Transverse colon (tissue), 4 donors: ENCODE results near the gene CMTM4. TPM values are rescaled to one million over a fixed set of nuclear protein-coding genes. Genes with fewer than 3 reads are reported as not detected.
"Not testable (repeated sequence)": the region's sequence is repeated elsewhere in the genome, so short reads cannot be mapped to it uniquely, and the experiment has no call there.

Experiments
- DNase-seq: peaks from one replicate; pipeline ENCODE4 v3.0.0-alpha.2; 2019
- H3K27ac ChIP-seq, 4 donors: fragments of 200-600 bp; sonication (generic); 2 replicates each; pipeline ENCODE4 v1.5.1; 2016 to 2018; ENCODE audit warnings: inconsistent platforms in 4 of 4
- H3K27me3 ChIP-seq: fragments of 200-600 bp; sonication (generic); 2 replicates; pipeline ENCODE4 v1.5.1; 2017; ENCODE audit warnings: inconsistent platforms
- H3K36me3 ChIP-seq, 4 donors: fragments of 200-600 bp; sonication (generic); 2 replicates each; pipeline ENCODE4 v1.5.1; 2017 to 2019; ENCODE audit warnings: inconsistent platforms in 4 of 4
- H3K4me1 ChIP-seq, 4 donors: fragments of 200-600 bp; sonication (generic); 2 replicates each; pipeline ENCODE4 v1.5.1; 2017 to 2020; ENCODE audit warnings: inconsistent platforms in 4 of 4
- H3K4me3 ChIP-seq, 4 donors: fragments of 200-600 bp; sonication (generic); 1 replicate in 1 of 4; 2 replicates in 3 of 4; pipeline versions ENCODE4 v1.5.1 to v1.6.1; 2017 to 2019; ENCODE audit warnings: inconsistent platforms in 4 of 4
- H3K9me3 ChIP-seq, 2 donors: fragments of 200-600 bp; sonication (generic); 2 replicates each; pipeline ENCODE4 v1.5.1; 2017 to 2019; ENCODE audit warnings: inconsistent platforms in 2 of 2
- EP300 ChIP-seq: sonication (generic); formaldehyde crosslinking; IDR thresholded peaks from one replicate; pipeline ENCODE4 v1.6.1; 2017; ENCODE audit warnings: antibody characterized with exemption, low read depth
- POLR2A ChIP-seq: fragments of 450-650 bp; IDR thresholded peaks from one replicate; pipeline ENCODE4 v1.6.1; 2016; ENCODE audit warnings: antibody characterized with exemption, mild to moderate bottlenecking, moderate library complexity
- POLR2AphosphoS5 ChIP-seq, 3 donors: sonication (generic); formaldehyde crosslinking; IDR thresholded peaks; one replicate each; pipeline ENCODE4 v1.6.1; 2016; ENCODE audit warnings: antibody characterized with exemption in 3 of 3
- WGBS, 2 donors: methylation state at CpG; one replicate each; pipeline ENCODE4 v1.1.5; 2018; ENCODE audit warnings: low coverage in 1 of 2; 5-methylcytosine and 5-hydroxymethylcytosine counted together
- in situ Hi-C, 4 donors: fragments of 200-750 bp; cut with MboI; loops; one replicate each; pipeline versions ENCODE4 v1.15.0 to v1.15.1; 2017; ENCODE audit warnings: low sequenced_read_pairs in 3 of 4, low pct_ligation_motif_present in 1 of 4, low pct_unique_long_range_greater_than_20kb in 1 of 4
- intact Hi-C: fragments of 100-400 bp; cut with DNase I; formaldehyde crosslinking; loops from one replicate; pipeline ENCODE4 v1.15.1; 2023; ENCODE audit warnings: low total_unique reads
- total RNA-seq, 4 donors: library from RNA; depleted of rRNA; stranded (reverse); fragments of >200 nt; gene quantifications; one replicate each; pipeline ENCODE4 v1.1.0, GENCODE V29; 2016
- TF ChIP-seq, protein P1 (sequence below), 5 experiments: fragments of 200-600 bp in 3 of 5; fragments of 450-650 bp in 2 of 5; sonication (generic) in 3 of 5; IDR thresholded peaks; 1 replicate in 2 of 5; 2 replicates in 3 of 5; pipeline ENCODE4 v1.5.1; 2016 to 2017; ENCODE audit warnings: antibody characterized with exemption in 5 of 5, inconsistent platforms in 3 of 5, mild to moderate bottlenecking in 2 of 5, moderate library complexity in 1 of 5

The CMTM4 gene
- total RNA-seq, 4 donors from 2014 or later = 77.0 to 167 (median 163) TPM

DNA sequence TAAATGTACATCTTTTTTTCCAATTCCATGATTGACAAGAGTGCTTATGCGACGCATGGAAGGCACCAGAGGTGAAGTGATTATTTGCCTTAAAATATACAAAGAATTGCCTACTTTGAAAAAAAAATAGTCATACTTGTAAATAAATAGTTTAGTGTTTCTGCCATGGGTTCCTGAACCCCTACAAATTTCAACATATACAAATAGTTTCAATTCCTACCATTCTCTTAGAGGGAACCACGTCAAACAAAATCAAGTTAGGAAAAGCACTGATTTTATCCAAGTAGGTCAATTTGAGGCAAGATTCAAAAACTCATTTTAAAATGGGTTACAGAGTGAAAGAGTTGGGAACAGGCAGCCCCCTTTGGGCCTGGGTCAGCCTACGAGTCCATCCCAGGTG is 80.4 kb downstream of the CMTM4 start:
- peaks cover 0 to 3% (median 0%) of the 10 kb centered on the region in 4 donors for H3K36me3 ChIP-seq
- H3K4me1 ChIP-seq = peaks cover 0 to 7% (median 2%) of the 10 kb centered on the region in 4 donors
- H3K9me3 ChIP-seq = no peaks in the 10 kb centered on the region
- in situ Hi-C loops = loop anchor here in 1 of 4 donors (25.0 kb wide), 1 partner anchor 204 kb away; no protein-coding TSS in a partner anchor
- WGBS, 2 donors = 92 to 93% methylated on average over 3 to 4 of the region's 4 CpGs
- intact Hi-C loops = no loop called here
- H3K27me3 ChIP-seq = no peaks in the 10 kb centered on the region
- DNase-seq = no peak
- H3K27ac ChIP-seq = no peak overlapping the region
- H3K4me3 ChIP-seq = no peak overlapping the region
- TF ChIP-seq EP300 (no peak), POLR2AphosphoS5 (IDR thresholded peaks at IDR 0.05) (no peak), POLR2A (no peak)
- TF ChIP-seq, protein P1, sequence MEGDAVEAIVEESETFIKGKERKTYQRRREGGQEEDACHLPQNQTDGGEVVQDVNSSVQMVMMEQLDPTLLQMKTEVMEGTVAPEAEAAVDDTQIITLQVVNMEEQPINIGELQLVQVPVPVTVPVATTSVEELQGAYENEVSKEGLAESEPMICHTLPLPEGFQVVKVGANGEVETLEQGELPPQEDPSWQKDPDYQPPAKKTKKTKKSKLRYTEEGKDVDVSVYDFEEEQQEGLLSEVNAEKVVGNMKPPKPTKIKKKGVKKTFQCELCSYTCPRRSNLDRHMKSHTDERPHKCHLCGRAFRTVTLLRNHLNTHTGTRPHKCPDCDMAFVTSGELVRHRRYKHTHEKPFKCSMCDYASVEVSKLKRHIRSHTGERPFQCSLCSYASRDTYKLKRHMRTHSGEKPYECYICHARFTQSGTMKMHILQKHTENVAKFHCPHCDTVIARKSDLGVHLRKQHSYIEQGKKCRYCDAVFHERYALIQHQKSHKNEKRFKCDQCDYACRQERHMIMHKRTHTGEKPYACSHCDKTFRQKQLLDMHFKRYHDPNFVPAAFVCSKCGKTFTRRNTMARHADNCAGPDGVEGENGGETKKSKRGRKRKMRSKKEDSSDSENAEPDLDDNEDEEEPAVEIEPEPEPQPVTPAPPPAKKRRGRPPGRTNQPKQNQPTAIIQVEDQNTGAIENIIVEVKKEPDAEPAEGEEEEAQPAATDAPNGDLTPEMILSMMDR (IDR thresholded peaks at IDR 0.05) = no peak

DNA sequence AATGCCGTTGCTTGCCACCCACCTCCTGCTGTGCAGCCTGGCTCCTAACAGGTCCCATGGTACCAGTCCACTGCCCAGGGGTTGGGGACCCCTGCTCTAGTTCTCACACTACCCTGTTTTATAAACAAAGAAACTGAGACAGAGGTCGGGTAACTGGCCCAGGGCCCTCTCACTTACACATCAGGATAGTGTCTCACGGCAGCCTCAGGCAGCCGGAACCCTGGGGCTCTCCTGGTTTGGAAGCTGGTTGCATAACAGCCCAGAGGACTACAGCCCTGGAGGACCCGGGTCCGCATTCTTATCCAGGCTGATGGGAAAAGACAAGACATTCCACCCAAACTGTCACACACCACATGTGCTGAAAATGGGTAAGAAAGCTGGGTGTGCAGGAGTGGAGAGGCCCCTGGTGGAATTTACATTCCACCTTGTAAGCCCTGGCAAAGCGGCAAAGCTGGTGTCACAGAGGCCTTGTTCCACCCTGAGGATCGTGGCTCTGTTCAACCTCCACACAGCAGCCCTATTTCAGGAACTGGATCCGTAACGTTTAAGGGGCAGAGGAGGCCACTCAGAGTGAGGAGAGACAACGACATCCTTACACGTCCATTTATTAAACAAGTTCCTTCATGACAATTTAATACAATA is 82.3 kb downstream of the CMTM4 start:
- Histone ChIP-seq H3K9me3 (no peaks in the 10 kb centered on the region), H3K4me3 (no peak overlapping the region), H3K27ac (no peak overlapping the region), H3K4me1 (peaks cover 0 to 6% (median 2%) of the 10 kb centered on the region in 4 donors), H3K27me3 (no peaks in the 10 kb centered on the region), H3K36me3 (no peaks in the 10 kb centered on the region)
- no peak for TF ChIP-seq EP300
- no peak for TF ChIP-seq POLR2AphosphoS5 (IDR thresholded peaks at IDR 0.05)
- no peak for TF ChIP-seq POLR2A
- TF ChIP-seq, protein P1 (IDR thresholded peaks at IDR 0.05) = no peak
- in situ Hi-C loops = loop anchor here in 1 of 4 donors (25.0 kb wide), 1 partner anchor 202 kb away; no protein-coding TSS in a partner anchor
- DNase-seq = no peak
- intact Hi-C loops = no loop called here
- WGBS, 2 donors = 90 to 94% methylated on average over 5 to 12 of the region's 12 CpGs

DNA sequence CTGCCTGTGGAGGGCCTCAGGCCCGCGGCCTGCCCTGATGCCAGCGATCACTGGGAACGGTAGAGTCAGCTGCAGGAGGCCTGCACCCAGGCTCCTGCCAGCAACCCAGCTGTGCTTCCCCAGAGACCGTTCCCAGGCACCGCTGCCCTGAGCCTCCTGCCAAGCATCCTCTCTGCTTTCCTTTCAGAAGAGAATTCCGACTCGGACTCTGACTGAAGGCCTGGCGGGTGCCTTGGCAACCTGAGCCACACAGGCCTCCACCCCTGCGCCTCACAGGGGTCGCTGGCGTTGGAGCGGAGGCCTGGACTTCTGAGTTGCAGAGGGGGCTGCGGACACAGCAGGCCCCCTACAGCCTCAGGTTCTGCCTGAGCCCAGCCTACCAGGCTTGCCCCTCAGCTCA is 84.1 kb downstream of the CMTM4 start:
- Histone ChIP-seq H3K4me3 (no peak overlapping the region), H3K27ac (no peak overlapping the region), H3K9me3 (no peaks in the 10 kb centered on the region), H3K27me3 (no peaks in the 10 kb centered on the region), H3K36me3 (no peaks in the 10 kb centered on the region), H3K4me1 (peaks cover 0 to 11% (median 4%) of the 10 kb centered on the region in 4 donors)
- in situ Hi-C loops = loop anchor here in 1 of 4 donors (25.0 kb wide), 1 partner anchor 200 kb away; no protein-coding TSS in a partner anchor
- intact Hi-C loops = no loop called here
- no peak for TF ChIP-seq POLR2AphosphoS5 (IDR thresholded peaks at IDR 0.05)
- no peak for TF ChIP-seq POLR2A
- TF ChIP-seq, protein P1 (IDR thresholded peaks at IDR 0.05) = no peak
- TF ChIP-seq EP300 = no peak
- WGBS, 2 donors = 93% methylated on average over 12 of the region's 14 CpGs; no CpG with 5 or more reads in 1 of the 2 donors
- no peak for DNase-seq

DNA sequence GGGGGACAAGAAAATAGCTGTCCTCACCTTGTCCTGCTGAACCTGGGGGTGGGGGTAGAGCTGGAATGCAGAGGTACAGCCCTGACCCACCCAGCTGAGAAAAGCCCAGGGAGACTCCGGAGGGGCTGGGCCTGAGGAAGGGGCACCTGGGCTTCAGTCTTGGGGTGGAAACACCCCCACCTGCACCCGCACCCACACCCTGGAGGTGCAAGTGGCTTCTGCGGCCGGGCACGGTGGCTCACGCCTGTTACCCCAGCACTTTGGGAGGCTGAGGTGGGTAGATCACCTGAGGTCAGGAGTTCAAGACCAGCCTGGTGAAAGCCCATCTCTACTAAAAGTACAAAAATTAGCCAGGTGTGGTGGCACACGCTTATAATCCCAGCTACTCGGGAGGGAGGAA is 84.6 kb downstream of the CMTM4 start:
- intact Hi-C loops, H3K36me3 ChIP-seq: not testable (repeated sequence)
- in situ Hi-C loops = loop anchor here in 1 of 4 donors (25.0 kb wide), 1 partner anchor 200 kb away; no protein-coding TSS in a partner anchor

More for the DNA sequence above, 84.6 kb downstream of the CMTM4 start:
- DNase-seq, H3K4me3 ChIP-seq, H3K27ac ChIP-seq, H3K27me3 ChIP-seq, H3K9me3 ChIP-seq: not testable (repeated sequence)
- H3K4me1 ChIP-seq = peaks cover 0 to 11% (median 4%) of the 10 kb centered on the region in 4 donors
- 96% methylated on average over 8 of the region's 8 CpGs; no CpG with 5 or more reads in 1 of the 2 donors for WGBS, 2 donors
